HG02678 (cell line): Measurements from ENCODE around the gene FOXP1.

Source experiments
- ATAC-seq: cut with Tn5 transposase; IDR thresholded peaks from one replicate; pipeline ENCODE4 v1.9.1; 2021; ENCODE audit warnings: mild to moderate bottlenecking, moderate library complexity; ENCODE audit not compliant: unreplicated experiment

FOXP1 gene

GRCh38 chr3:71072287-71072686, 511.2 kb downstream of the FOXP1 start:
- ATAC-seq = no peak

DNA sequence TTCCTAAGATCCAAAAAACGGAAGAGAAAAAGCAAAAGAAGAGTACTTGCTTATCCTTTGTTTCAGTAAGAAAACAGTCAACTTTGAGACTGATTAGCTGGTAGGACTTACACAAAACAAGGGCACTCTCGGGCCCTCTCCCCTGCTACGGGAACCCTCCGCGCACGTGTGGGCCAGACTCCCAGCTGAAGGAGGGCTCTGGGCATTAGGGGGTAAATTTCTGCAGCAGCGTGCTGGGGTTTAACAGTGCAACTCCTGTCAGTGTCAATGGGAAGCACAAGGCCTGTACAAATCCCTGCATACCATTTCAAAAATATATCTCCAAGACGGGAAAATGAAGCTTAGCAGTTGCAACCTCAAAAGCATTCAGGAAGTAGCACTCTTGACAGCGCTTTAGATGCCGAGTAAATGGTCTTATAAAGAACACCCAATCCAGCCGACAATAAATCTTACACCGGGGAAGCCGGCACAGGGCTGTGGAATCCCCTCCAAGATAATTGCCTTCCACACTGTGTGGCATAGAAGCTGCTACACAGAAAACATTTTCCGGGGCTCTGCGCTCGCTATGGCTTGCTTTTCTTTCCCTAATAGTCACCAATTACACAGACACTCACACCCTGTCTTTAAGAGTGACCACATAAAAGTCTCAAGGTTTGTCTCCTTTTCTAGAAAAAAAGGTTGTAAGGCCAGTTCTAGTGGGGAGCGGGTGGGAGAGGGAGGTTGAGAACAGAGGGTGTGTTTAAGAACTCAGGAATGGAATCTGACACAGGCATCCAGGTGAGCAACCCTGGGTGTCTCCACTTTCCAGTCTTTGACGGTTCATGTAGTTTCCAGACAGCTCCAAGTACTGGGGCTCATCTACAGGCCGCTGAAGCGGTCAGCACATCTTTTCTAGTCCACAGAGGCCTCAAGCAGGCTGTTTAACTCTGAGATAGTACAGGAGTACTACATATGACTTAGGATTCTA, 512.7 kb downstream of the FOXP1 start:
- ATAC-seq = no peak

GRCh38 chr3:71069797-71070196, 513.7 kb downstream of the FOXP1 start:
- ATAC-seq = peak; percentile 51

DNA sequence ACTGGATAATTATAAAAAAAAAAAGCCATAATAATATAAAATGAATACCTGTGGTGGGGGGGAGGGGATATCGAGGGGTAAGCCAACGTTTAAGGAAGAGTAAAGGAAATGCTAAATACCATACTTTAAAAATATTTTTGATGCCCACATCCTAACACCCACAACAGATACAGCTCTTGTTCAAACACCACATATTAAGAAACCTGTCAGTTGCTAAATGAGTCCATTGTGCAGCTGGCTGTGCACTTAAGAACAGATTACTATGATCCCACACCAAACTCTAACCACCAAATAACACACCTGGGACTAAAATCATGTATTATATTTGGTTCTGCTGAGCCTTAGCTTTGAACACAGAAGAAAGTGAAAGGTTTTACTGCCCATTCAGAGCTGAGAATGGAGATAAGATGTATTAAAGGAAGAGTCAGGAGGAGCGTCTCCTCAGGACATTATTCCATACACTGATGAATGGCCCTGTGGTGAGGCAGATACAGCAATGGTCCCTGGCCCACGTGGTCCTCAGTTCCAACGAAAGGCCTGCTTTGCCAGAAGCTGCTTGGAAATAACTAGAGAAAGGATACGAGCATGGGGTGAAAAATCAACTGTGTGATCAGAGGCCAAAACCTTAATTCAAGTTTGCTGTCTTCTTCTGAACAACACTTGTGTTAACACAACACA, 515.4 kb downstream of the FOXP1 start:
- peak; percentile 30 for ATAC-seq

GRCh38 chr3:71066849-71067261, 516.7 kb downstream of the FOXP1 start:
- ATAC-seq = no peak

- ATAC-seq = no peak
Observed at GRCh38 chr3:71066356-71066755, 517.2 kb downstream of the FOXP1 start.

- no peak for ATAC-seq
Observed at GRCh38 chr3:71065764-71066013, 517.8 kb downstream of the FOXP1 start.

- peak; percentile 26 for ATAC-seq
Observed at GRCh38 chr3:71064956-71065763, 518.4 kb downstream of the FOXP1 start.

- ATAC-seq = peak; percentile 38
Observed at GRCh38 chr3:71064291-71064955, 519.1 kb downstream of the FOXP1 start.

DNA sequence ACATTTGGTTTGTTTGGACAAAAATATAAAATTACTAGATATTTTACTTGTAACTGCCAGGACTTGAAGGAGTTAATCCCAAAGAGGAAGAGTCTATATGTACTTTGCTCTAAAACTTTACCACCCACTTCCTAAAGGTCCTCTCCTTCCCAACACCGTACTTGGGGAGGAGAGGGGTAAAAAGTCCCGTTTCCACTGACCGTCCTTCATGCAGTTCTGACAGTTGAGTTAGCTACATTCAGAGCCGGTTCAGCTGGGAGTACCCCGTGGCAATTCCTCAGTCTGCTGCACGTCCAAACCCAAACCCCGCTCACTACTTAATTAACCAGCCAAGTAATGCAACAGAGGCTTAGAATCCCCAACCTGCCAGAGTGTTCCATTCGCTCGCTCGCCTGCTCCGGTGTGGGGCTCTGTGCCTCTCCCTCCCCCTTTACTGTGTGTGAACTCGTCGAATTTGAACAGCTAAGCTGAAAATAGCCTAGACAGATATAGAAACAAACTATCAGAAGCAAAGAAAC, 519.7 kb downstream of the FOXP1 start:
- no peak for ATAC-seq

GRCh38 chr3:71062952-71063772, 520.4 kb downstream of the FOXP1 start:
- peak; percentile 44 for ATAC-seq

GRCh38 chr3:71062037-71062932, 521.2 kb downstream of the FOXP1 start:
- no peak for ATAC-seq

DNA sequence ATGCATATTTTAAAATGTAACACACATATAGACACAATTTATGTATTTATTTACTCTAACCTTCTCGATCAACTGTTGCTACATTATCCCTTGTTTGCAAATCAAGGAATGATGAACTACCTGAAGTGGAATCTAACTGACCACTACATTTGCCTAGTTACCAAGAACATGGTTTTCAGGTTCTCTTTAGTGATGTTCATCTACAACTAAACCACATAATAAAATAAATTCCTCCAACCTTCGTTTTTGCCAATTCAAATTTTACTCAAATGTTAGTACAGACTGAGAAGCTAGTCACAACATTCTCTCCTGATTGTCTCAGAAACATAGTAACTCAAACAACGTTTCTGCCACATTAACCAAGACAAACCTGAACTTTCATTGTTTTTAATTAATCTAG, 521.9 kb downstream of the FOXP1 start:
- ATAC-seq = no peak

DNA sequence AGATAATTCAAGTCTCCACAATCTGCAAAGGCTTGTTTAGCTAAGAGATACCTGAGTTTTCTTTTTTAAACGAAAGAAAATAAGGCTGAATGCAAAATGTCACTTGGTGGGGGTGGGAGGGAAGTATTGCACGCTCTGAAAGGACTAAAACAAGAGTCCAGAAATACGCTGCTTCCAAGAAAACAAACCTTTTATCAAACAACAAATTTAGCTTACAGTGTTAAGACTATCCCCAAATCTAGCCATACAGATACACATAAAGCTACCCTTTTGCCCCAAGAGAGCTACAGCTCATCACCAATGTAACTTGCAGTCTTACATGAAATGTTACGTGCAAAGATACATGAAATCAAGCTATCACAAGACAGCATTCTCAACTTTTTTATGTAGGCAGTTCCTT, 522.5 kb downstream of the FOXP1 start:
- ATAC-seq = no peak

- no peak for ATAC-seq
Observed at GRCh38 chr3:71060536-71060935, 523.0 kb downstream of the FOXP1 start.

DNA sequence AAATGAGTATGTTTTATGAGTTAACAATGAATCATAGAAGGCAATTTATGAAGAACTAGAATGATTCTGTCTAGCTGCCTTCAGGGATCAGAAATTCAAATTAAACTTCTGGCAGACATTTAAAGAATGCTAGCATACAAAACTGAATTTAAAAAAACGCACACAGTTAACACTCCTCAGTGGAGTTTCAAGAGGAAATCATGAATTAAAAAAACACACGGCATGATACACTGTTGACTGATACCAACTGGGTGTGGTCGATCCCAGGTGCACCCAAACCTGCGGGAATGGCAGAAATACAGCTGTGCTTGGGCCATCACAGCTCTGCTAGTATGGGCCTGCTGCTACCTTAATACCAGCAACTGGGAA, 526.0 kb downstream of the FOXP1 start:
- ATAC-seq = no peak

DNA sequence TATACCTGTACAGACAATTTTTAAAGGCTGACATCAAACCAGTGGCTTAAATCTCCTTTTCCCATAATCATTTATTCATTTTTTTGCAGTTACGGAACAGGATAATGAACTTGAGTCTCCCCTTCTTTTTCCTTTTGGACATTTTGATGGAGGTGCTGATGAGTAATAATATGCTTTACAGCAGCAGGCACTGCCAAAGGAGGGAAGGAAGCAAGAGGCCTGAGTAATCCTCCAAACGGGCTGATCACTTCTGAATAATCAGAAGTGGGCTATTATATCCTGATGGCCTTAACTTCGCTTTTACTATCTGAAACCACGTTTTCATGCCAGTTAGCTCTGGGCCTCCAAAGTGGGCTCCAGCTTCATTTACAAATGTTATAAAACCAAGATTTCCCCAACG, 527.2 kb downstream of the FOXP1 start:
- no peak for ATAC-seq

- no peak for ATAC-seq
Observed at GRCh38 chr3:71055257-71056001, 528.1 kb downstream of the FOXP1 start.
